ENCODE data around the gene NDUFB2. TPM values are rescaled to one million over a fixed set of nuclear protein-coding genes. Genes with fewer than 3 reads are reported as not detected.

NDUFB2 gene
- total and polyA plus RNA-seq, 9 of the 15 experiments (the other 6 are each of a cell fraction or from before 2014, with no cell fraction given): 220 to 2,075 (median 320) TPM

GRCh38 chr7:140745266-140746058 lies 49.0 kb downstream of the NDUFB2 start:
- ATAC-seq (peak; percentile 24; the same call in 1 of the 3 replicates), FAIRE-seq (peak; percentile 60), DNase-seq (ENCODE audit: extremely low read depth in 1 of 4, low spot score in 3 of 4) (no peak)
- ChIA-PET CTCF (ENCODE audit: low intra/inter-chr PET ratio) (no interaction called here), POLR2A (interaction anchor here (0.5 to 1.2 kb wide), 2 partner anchors 12 to 26 kb away, joined by 3 read pairs; no protein-coding TSS in a partner anchor)
- 88% methylated on average over 6 of the region's 6 CpGs for WGBS (ENCODE audit: insufficient coverage, low coverage, missing lambda C conversion rate)
- Histone ChIP-seq H3K9me3 (replicated peaks; ENCODE audit: control insufficient read depth, insufficient read depth, low read depth, low read length) (no peaks in the 10 kb centered on the region), H3K4me3 (no peak overlapping the region), H3K27ac (ENCODE audit: extremely low read depth, low read depth, low read length) (no peak overlapping the region), H3K79me2 (ENCODE audit: control insufficient read depth, insufficient read depth, low read length) (no peaks in the 10 kb centered on the region), H3K27me3 (ENCODE audit: control insufficient read depth in 2 of 2, insufficient read depth in 2 of 2, low read length in 2 of 2) (no peaks in the 10 kb centered on the region), H3K4me2 (ENCODE audit: insufficient read depth, low read length) (no peak overlapping the region), H3K36me3 (ENCODE audit: control insufficient read depth, insufficient read depth, low read length) (peaks cover 27% of the 10 kb centered on the region), H2AFZ (ENCODE audit: low read depth, low read length) (no peak overlapping the region), H3K9me1 (ENCODE audit: control insufficient read depth, insufficient read depth, low read length) (no peaks in the 10 kb centered on the region), H3K4me1 (replicated peaks in 1 of 2; ENCODE audit: control insufficient read depth in 2 of 2, insufficient read depth in 2 of 2, low read length in 2 of 2) (no peaks in the 10 kb centered on the region), H3K9ac (ENCODE audit: insufficient read depth in 1 of 2, low read depth in 2 of 2, low read length in 2 of 2) (no peak overlapping the region), H4K20me1 (replicated peaks; ENCODE audit: control insufficient read depth, insufficient read depth, low read length) (no peaks in the 10 kb centered on the region)
- intact Hi-C loops (cut with micrococcal nuclease): no loop called here
- BruUV-seq (replicated peaks): no TSS peak
- in situ Hi-C loops (cut with MboI): no loop called here
- no peak for TF ChIP-seq STAG1 (CRISPR knock-in tag; IDR thresholded peaks at IDR 0.05; ENCODE audit: borderline replicate concordance)
- no peak for TF ChIP-seq PTRF (tag; IDR thresholded peaks at IDR 0.05)
- TF ChIP-seq, protein P1, sequence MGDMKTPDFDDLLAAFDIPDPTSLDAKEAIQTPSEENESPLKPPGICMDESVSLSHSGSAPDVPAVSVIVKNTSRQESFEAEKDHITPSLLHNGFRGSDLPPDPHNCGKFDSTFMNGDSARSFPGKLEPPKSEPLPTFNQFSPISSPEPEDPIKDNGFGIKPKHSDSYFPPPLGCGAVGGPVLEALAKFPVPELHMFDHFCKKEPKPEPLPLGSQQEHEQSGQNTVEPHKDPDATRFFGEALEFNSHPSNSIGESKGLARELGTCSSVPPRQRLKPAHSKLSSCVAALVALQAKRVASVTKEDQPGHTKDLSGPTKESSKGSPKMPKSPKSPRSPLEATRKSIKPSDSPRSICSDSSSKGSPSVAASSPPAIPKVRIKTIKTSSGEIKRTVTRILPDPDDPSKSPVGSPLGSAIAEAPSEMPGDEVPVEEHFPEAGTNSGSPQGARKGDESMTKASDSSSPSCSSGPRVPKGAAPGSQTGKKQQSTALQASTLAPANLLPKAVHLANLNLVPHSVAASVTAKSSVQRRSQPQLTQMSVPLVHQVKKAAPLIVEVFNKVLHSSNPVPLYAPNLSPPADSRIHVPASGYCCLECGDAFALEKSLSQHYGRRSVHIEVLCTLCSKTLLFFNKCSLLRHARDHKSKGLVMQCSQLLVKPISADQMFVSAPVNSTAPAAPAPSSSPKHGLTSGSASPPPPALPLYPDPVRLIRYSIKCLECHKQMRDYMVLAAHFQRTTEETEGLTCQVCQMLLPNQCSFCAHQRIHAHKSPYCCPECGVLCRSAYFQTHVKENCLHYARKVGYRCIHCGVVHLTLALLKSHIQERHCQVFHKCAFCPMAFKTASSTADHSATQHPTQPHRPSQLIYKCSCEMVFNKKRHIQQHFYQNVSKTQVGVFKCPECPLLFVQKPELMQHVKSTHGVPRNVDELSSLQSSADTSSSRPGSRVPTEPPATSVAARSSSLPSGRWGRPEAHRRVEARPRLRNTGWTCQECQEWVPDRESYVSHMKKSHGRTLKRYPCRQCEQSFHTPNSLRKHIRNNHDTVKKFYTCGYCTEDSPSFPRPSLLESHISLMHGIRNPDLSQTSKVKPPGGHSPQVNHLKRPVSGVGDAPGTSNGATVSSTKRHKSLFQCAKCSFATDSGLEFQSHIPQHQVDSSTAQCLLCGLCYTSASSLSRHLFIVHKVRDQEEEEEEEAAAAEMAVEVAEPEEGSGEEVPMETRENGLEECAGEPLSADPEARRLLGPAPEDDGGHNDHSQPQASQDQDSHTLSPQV (IDR thresholded peaks at IDR 0.05): no peak
- no peak for TF ChIP-seq ZNF668 (CRISPR knock-in tag; IDR thresholded peaks at IDR 0.05)
- TF ChIP-seq ZNF232 (CRISPR knock-in tag; IDR thresholded peaks at IDR 0.05): no peak
- no peak for TF ChIP-seq TAF9B (IDR thresholded peaks at IDR 0.05; ENCODE audit: partially characterized antibody)
- no peak for TF ChIP-seq CBX5 (IDR thresholded peaks at IDR 0.05; ENCODE audit: borderline replicate concordance, low read depth)
- no peak for TF ChIP-seq FOXK2 (conservative IDR thresholded peaks at IDR 0.05 in 1 of 2, IDR thresholded peaks at IDR 0.05 in 1 of 2; ENCODE audit: low read depth in 2 of 2)
- TF ChIP-seq, protein P2, sequence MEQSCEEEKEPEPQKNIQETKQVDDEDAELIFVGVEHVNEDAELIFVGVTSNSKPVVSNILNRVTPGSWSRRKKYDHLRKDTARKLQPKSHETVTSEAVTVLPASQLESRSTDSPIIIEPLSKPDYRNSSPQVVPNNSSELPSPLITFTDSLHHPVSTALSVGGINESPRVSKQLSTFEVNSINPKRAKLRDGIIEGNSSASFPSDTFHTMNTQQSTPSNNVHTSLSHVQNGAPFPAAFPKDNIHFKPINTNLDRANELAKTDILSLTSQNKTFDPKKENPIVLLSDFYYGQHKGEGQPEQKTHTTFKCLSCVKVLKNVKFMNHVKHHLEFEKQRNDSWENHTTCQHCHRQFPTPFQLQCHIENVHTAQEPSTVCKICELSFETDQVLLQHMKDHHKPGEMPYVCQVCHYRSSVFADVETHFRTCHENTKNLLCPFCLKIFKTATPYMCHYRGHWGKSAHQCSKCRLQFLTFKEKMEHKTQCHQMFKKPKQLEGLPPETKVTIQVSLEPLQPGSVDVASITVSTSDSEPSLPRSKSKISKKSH (CRISPR knock-in tag; IDR thresholded peaks at IDR 0.05): no peak
- TF ChIP-seq, protein P3, sequence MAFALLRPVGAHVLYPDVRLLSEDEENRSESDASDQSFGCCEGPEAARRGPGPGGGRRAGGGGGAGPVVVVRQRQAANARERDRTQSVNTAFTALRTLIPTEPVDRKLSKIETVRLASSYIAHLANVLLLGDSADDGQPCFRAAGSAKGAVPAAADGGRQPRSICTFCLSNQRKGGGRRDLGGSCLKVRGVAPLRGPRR (CRISPR knock-in tag; IDR thresholded peaks at IDR 0.05): no peak
- no peak for TF ChIP-seq ZNF518B (CRISPR knock-in tag; IDR thresholded peaks at IDR 0.05)
- no peak for TF ChIP-seq CBFA2T3 (IDR thresholded peaks at IDR 0.05)

Measured in K562 (cell line).